Measurements from ENCODE around the gene ZNF778. TPM values are rescaled to one million over a fixed set of nuclear protein-coding genes. Genes with fewer than 3 reads are reported as not detected.

ZNF778 gene
- total RNA-seq, 1 experiment from 2014 or later: 15.3 TPM

DNA sequence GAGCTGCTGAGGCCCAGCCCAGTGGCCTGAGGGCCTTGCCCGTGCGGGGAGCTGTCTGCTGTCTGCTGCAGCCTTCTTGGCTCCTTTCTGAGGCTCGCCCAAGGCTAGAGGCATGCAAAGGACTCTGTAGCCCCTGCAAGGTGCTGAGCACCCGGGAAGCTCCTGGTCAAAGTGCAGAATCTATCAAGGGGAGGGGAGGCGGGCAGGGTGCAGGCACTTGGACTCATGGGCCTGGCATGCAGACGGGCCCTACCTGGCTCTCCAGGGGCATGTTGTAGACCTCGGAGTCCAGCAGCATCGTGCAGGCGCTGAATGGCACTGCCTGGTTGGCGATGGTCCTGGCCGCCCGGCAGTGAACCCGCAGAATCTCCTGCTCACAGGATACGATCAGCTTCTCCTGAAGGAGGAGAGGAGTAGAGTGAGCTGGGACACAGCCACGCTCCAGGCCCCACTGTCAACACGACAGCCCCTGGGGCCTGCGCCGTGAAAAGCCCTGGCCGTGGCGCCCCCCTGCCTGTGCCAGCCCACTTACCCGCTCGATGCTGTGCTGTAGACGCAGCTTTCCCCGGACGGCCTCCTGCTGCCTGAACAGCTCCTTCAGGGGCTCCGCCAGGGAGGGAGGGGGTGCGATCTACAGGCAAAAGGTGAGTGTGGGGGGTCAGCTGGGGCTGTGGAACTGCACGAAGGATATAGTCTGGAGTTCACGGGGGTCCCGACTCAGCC, 57.2 kb downstream of the ZNF778 start:
- CTCF ChIA-PET: no interaction called here
- intact Hi-C loops (cut with micrococcal nuclease; ENCODE audit: unreplicated experiment): no loop called here
- H3K4me3 Mint-ChIP-seq (ENCODE audit: low read depth, unreplicated experiment): no peak overlapping the region
- no peaks in the 10 kb centered on the region for H3K9me3 Mint-ChIP-seq (ENCODE audit: low read depth, unreplicated experiment)
- peaks cover 80% of the 10 kb centered on the region for H3K36me3 Mint-ChIP-seq (ENCODE audit: insufficient read depth, unreplicated experiment)
- peak overlapping the region; percentile 63 for H3K27ac Mint-ChIP-seq (ENCODE audit: unreplicated experiment)
- BruUV-seq (replicated peaks): no TSS peak
- no peaks in the 10 kb centered on the region for H3K4me1 Mint-ChIP-seq (ENCODE audit: low read depth, unreplicated experiment)
- TF ChIP-seq CTCF (IDR thresholded peaks at IDR 0.05; ENCODE audit: unreplicated experiment): no peak
- no peaks in the 10 kb centered on the region for H3K27me3 Mint-ChIP-seq (ENCODE audit: unreplicated experiment)
- no peak for DNase-seq

- intact Hi-C loops (cut with micrococcal nuclease; ENCODE audit: unreplicated experiment): no loop called here
- Mint-ChIP-seq H3K27me3 (ENCODE audit: unreplicated experiment) (no peaks in the 10 kb centered on the region), H3K36me3 (ENCODE audit: insufficient read depth, unreplicated experiment) (peaks cover 75% of the 10 kb centered on the region), H3K9me3 (ENCODE audit: low read depth, unreplicated experiment) (no peaks in the 10 kb centered on the region), H3K27ac (ENCODE audit: unreplicated experiment) (peak overlapping the region; percentile 63), H3K4me3 (ENCODE audit: low read depth, unreplicated experiment) (no peak overlapping the region), H3K4me1 (ENCODE audit: low read depth, unreplicated experiment) (no peaks in the 10 kb centered on the region)
- no peak for TF ChIP-seq CTCF (IDR thresholded peaks at IDR 0.05; ENCODE audit: unreplicated experiment)
- no peak for DNase-seq
- CTCF ChIA-PET: no interaction called here
- no TSS peak for BruUV-seq (replicated peaks)
Measured at GRCh38 chr16:89275284-89275584, 57.7 kb downstream of the ZNF778 start.

DNA sequence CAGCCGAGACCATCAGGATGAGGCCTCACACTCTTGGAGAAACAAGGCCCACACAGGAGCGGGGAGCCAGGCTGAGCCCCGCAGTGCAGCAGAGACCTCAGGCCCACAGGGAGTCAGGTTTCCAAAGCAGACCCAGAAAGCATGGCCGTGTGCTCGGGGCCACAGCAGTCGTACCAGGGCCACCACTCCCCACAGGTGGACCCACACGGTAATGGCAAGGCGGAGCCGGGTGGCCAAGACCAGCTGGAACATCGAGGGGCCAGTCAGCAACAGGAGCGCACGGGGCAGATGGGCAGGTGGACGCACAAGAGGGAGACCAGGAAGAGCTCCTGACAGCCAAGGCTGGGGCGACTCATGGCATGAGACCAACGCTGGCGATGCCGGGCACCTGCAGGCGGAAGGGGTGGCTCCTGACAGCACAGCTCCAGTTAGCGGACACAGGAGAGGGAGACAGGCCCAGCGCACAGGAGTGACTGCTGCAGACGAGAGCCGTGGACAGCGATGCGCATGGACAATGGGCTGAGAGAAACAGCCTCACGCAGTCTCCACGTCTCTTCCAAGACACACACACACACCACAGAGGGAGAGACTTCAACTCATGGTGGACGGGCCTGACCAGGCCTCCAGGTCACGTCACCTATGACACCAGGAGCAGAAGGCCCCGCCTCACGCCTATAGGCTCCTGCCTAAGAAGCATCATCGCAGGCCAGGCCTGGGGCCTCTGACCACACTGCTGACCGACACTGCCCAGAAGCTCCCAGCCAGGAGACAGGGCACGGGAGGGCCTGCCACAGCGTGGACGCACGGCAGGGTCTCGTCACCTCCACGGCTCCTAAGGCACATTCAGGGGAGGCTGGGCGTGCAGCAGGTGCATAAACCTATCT, 58.6 kb downstream of the ZNF778 start:
- CTCF ChIA-PET: no interaction called here
- Mint-ChIP-seq H3K9me3 (ENCODE audit: low read depth, unreplicated experiment) (no peaks in the 10 kb centered on the region), H3K27me3 (ENCODE audit: unreplicated experiment) (no peaks in the 10 kb centered on the region), H3K4me3 (ENCODE audit: low read depth, unreplicated experiment) (no peak overlapping the region), H3K4me1 (ENCODE audit: low read depth, unreplicated experiment) (no peaks in the 10 kb centered on the region), H3K36me3 (ENCODE audit: insufficient read depth, unreplicated experiment) (peaks cover 72% of the 10 kb centered on the region), H3K27ac (ENCODE audit: unreplicated experiment) (no peak overlapping the region)
- intact Hi-C loops (cut with micrococcal nuclease; ENCODE audit: unreplicated experiment): no loop called here
- DNase-seq: no peak
- no TSS peak for BruUV-seq (replicated peaks)
- no peak for TF ChIP-seq CTCF (IDR thresholded peaks at IDR 0.05; ENCODE audit: unreplicated experiment)

GRCh38 chr16:89277049-89277448, 59.5 kb downstream of the ZNF778 start:
- no TSS peak for BruUV-seq (replicated peaks)
- CTCF ChIA-PET: no interaction called here

More at GRCh38 chr16:89277049-89277448, 59.5 kb downstream of the ZNF778 start:
- Mint-ChIP-seq H3K27me3 (ENCODE audit: unreplicated experiment) (no peaks in the 10 kb centered on the region), H3K27ac (ENCODE audit: unreplicated experiment) (no peak overlapping the region), H3K36me3 (ENCODE audit: insufficient read depth, unreplicated experiment) (peaks cover 63% of the 10 kb centered on the region), H3K9me3 (ENCODE audit: low read depth, unreplicated experiment) (no peaks in the 10 kb centered on the region), H3K4me3 (ENCODE audit: low read depth, unreplicated experiment) (no peak overlapping the region), H3K4me1 (ENCODE audit: low read depth, unreplicated experiment) (no peaks in the 10 kb centered on the region)
- DNase-seq: no peak
- intact Hi-C loops (cut with micrococcal nuclease; ENCODE audit: unreplicated experiment): no loop called here
- no peak for TF ChIP-seq CTCF (IDR thresholded peaks at IDR 0.05; ENCODE audit: unreplicated experiment)
